ENCODE results near the gene MAFB.

MAFB gene

DNA sequence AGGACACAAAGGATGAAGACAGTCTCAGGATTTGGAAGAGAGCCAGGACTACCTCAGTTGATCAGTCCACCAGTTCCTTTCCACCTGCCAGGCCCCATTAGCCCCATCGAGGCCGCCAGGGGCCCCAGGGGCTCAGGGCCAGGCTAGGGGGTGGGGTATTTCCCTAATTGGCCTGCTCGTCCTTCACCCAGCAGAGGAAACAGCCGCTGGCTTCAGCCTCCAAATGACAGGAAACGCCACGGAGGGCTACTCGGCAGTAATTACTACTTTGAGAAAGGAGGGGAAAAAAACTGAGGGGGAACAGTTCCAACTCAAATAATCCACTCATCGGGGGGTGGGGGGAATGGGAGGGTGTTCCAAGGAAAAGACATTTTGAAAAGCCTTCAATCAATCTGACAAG lies 42.7 kb downstream of the MAFB start:
- no peak for TF ChIP-seq CTCF (IDR thresholded peaks at IDR 0.05; ENCODE audit: low read depth, low read length)
- DNase-seq (ENCODE audit: low read depth in 2 of 2), result peak in 1 of 2 donors; percentile 9
- H3K4me3 ChIP-seq (replicated peaks in 1 of 2; ENCODE audit: low read depth in 2 of 2, low read length in 2 of 2), result no peak overlapping the region

DNA sequence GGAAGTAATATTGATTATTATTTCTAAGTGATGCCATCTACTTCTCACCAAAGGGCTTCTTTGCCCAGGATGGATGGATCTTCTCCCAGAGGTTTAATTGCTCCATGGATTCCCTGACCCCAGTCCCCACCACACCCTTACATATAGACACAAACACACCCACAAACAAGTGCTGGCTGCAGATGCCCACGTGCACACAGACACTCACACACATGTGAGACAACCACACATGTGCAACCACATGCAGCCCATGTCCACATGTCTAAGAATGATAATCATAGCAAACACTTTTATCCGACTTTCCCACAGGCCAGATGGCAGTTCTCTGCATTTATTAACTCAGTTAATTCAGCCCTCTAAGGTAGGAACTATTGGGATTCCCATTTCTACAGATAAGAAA lies 44.2 kb downstream of the MAFB start:
- TF ChIP-seq CTCF (IDR thresholded peaks at IDR 0.05; ENCODE audit: low read depth, low read length), result no peak
- no peak for DNase-seq (ENCODE audit: low read depth in 2 of 2)
- no peak overlapping the region for H3K4me3 ChIP-seq (replicated peaks in 1 of 2; ENCODE audit: low read depth in 2 of 2, low read length in 2 of 2)

DNA sequence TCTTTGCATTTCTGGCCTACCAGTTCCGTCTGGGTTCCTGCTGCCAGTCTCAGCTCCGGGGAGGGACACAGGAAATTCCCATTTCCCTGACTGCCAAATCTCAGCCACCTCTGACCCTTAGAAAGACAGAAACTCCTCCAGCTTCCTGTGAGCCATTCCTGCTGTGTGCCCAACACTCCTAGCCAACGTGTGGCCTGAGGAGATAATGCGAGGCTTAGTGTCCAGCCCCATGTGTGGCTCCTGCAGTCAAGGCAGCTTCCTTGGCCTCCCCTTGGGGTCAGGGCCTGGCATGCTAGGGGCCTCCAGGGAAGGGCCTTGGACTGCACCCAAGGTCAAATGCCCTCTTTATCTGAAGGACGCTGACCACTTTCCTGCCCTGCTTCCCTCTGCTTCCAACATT lies 45.1 kb downstream of the MAFB start:
- no peak overlapping the region for H3K4me3 ChIP-seq (replicated peaks in 1 of 2; ENCODE audit: low read depth in 2 of 2, low read length in 2 of 2)
- peak in 1 of 2 donors; percentile 71 for DNase-seq (ENCODE audit: low read depth in 2 of 2)
- TF ChIP-seq CTCF (IDR thresholded peaks at IDR 0.05; ENCODE audit: low read depth, low read length), result no peak

DNA sequence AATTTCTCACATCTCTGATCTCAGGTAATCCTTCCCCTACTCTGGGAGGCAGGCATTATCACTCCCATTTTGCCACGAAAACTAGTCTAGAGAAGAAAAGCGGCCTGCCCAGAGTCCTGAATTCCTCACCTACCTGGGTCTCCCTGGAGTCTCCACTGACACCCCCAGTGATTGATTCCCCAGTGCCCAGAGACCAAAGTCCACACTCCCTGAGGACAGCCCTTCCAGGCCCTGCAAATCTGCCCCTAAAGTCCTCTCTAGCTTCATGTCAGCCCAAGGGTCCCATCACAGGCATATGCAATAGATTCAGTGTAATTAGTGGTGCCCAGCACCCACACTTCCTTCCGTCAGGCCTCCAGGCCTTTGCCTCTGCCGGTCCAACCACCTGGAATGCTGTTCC lies 47.2 kb downstream of the MAFB start:
- TF ChIP-seq CTCF (IDR thresholded peaks at IDR 0.05; ENCODE audit: low read depth, low read length), result no peak
- no peak for DNase-seq (ENCODE audit: low read depth in 2 of 2)
- H3K4me3 ChIP-seq (replicated peaks in 1 of 2; ENCODE audit: low read depth in 2 of 2, low read length in 2 of 2), result no peak overlapping the region

DNA sequence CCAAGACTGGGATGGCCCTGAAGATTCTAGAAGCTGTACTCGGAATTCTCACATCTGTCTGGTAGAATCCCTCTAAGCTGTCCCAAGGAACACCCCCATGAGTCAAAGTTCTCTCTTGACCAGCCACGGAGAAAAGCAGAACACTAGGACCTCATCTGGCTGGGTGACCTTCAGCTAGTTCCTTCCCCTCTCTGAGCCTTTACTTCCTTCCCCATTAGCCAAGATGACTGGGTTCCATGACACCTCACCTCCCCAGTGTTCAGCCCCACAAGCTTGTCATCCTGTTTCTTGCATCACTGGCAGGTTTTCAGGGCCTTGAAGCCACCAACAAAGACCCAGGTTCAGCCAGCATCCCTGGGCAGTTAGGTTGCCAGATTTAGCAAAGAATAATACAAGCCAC lies 47.8 kb downstream of the MAFB start:
- no peak for DNase-seq (ENCODE audit: low read depth in 2 of 2)
- TF ChIP-seq CTCF (IDR thresholded peaks at IDR 0.05; ENCODE audit: low read depth, low read length), result no peak
- H3K4me3 ChIP-seq (replicated peaks in 1 of 2; ENCODE audit: low read depth in 2 of 2, low read length in 2 of 2), result no peak overlapping the region

GRCh38 chr20:40640667-40641066 lies 48.4 kb downstream of the MAFB start:
- DNase-seq (ENCODE audit: low read depth in 2 of 2), result no peak
- H3K4me3 ChIP-seq (replicated peaks in 1 of 2; ENCODE audit: low read depth in 2 of 2, low read length in 2 of 2), result no peak overlapping the region
- no peak for TF ChIP-seq CTCF (IDR thresholded peaks at IDR 0.05; ENCODE audit: low read depth, low read length)

DNA sequence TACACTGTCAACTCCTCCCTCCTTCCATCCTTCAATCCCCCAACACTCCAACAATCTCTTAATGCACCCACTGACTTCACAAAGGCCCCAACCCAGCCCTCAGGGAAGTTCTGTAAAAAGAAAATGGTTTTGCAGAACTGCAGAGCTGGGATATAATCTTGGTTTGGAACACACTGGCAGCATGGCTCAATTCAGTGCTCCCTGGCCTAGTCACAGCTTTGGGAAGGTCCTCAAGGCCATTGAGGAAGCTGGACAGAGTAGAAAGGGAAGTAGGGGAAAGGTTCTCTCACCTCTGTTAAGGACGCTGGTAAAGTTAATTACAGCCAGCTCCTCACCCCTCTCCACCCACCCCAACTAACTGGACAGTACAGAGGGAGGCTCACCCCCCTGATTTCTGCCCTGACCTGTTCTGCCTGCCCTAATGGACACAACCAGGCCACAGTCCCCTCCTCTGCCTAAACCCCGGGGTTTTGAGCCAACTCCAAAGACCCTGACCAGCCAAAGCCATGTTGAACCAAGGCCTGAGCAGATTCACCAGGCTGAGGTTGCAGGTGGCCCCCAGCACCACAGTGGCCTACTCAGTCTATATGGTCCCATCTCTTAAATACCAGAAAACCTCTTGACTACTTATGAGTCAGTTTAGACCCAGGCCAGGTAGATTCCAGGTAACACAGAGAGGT lies 49.2 kb downstream of the MAFB start:
- no peak for TF ChIP-seq CTCF (IDR thresholded peaks at IDR 0.05; ENCODE audit: low read depth, low read length)
- no peak overlapping the region for H3K4me3 ChIP-seq (replicated peaks in 1 of 2; ENCODE audit: low read depth in 2 of 2, low read length in 2 of 2)
- DNase-seq (ENCODE audit: low read depth in 2 of 2), result no peak
